ENCODE measurements around the gene IPCEF1.

DNA sequence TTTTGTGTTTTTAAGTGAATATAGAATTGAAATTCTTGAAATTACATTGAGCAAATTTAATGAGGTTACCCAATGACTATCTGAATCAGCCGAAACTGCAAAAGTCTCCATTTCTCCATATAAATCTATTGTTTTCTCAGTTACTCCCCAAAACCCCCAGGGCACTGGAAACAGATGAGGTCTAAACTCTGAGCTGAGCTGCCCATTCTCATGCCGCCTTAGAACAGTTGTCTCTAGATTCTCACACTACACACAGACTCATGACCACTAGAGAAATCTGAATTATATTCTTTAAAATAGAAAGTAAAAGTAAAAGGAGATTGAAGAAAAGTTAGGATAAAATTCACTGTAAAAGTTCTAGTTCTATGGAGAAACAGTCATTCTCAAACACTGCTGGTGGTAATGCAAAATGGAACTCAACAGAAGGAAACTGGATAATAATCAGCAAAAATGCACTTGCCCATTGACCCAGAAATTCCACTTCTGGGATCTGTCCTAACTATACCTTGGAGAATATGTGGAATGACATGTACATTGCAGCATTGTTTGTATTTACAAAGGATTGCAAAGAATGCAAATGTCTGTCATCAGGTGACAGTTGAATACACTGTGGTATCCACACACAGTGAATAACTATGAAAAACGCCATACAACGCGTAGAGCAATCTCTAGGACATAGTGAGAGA lies 125.5 kb downstream of the IPCEF1 start:
- TF ChIP-seq, protein P1, sequence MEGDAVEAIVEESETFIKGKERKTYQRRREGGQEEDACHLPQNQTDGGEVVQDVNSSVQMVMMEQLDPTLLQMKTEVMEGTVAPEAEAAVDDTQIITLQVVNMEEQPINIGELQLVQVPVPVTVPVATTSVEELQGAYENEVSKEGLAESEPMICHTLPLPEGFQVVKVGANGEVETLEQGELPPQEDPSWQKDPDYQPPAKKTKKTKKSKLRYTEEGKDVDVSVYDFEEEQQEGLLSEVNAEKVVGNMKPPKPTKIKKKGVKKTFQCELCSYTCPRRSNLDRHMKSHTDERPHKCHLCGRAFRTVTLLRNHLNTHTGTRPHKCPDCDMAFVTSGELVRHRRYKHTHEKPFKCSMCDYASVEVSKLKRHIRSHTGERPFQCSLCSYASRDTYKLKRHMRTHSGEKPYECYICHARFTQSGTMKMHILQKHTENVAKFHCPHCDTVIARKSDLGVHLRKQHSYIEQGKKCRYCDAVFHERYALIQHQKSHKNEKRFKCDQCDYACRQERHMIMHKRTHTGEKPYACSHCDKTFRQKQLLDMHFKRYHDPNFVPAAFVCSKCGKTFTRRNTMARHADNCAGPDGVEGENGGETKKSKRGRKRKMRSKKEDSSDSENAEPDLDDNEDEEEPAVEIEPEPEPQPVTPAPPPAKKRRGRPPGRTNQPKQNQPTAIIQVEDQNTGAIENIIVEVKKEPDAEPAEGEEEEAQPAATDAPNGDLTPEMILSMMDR (IDR thresholded peaks at IDR 0.05; ENCODE audit: poor library complexity, severe bottlenecking): no peak
- TF ChIP-seq MXI1 (conservative IDR thresholded peaks at IDR 0.05; ENCODE audit: poor library complexity, severe bottlenecking) (no peak), POLR2AphosphoS5 (IDR thresholded peaks at IDR 0.05) (no peak)
